HT-29 (cell line): ENCODE results near the gene UGT1A7. TPM values are rescaled to one million over a fixed set of nuclear protein-coding genes. Genes with fewer than 3 reads are reported as not detected.
"Not testable (repeated sequence)": the region's sequence is repeated elsewhere in the genome, so short reads cannot be mapped to it uniquely, and the experiment has no call there.

Source experiments
- DNase-seq: peaks from one replicate; pipeline ENCODE4 v3.0.0-alpha.2; 2015; ENCODE audit warnings: low spot score
- total RNA-seq: library from RNA; depleted of rRNA; stranded (reverse); fragments of >200 nt; shearing (Covaris generic); gene quantifications from 2 replicates; pipeline ENCODE4 v1.2.3, GENCODE V29; 2014; rRNA removed

The UGT1A7 gene
- 5.0 and 8.9 TPM in 2 replicates for total RNA-seq

- no peak for DNase-seq
Measured at GRCh38 chr2:233681521-233682099, at the start of gene UGT1A7. TSS of gene UGT1A7 (plus strand) at chr2:233681901. CDS start at chr2:233681938, 37 bp downstream.

GRCh38 chr2:233636306-233636705 lies 45.4 kb upstream of the UGT1A7 start, which contains the start of gene UGT1A10:
TSS of gene UGT1A10 (plus strand) at chr2:233636448. CDS start at chr2:233636523, 75 bp downstream.
- DNase-seq: peak; percentile 92

GRCh38 chr2:233638836-233639235 lies 42.9 kb upstream of the UGT1A7 start:
- DNase-seq: peak; percentile 90

- DNase-seq: no peak
Measured at GRCh38 chr2:233639860-233640259, 41.8 kb upstream of the UGT1A7 start.

- peak; percentile 70 for DNase-seq
Measured at GRCh38 chr2:233643128-233643527, 38.6 kb upstream of the UGT1A7 start.

GRCh38 chr2:233646033-233646432 lies 35.7 kb upstream of the UGT1A7 start:
- not testable (repeated sequence) for DNase-seq

- peak; percentile 90 for DNase-seq
Measured at GRCh38 chr2:233650981-233651380, 30.7 kb upstream of the UGT1A7 start.

GRCh38 chr2:233651430-233651829 lies 30.3 kb upstream of the UGT1A7 start:
- no peak for DNase-seq

GRCh38 chr2:233654501-233654900 lies 27.2 kb upstream of the UGT1A7 start:
- no peak for DNase-seq

- DNase-seq: peak; percentile 37
Measured at GRCh38 chr2:233655043-233655442, 26.7 kb upstream of the UGT1A7 start.

- DNase-seq: not testable (repeated sequence)
Measured at GRCh38 chr2:233655943-233656342, 25.8 kb upstream of the UGT1A7 start.

- DNase-seq: no peak
Measured at GRCh38 chr2:233656443-233656842, 25.3 kb upstream of the UGT1A7 start.

- DNase-seq: no peak
Measured at GRCh38 chr2:233658610-233659009, 23.1 kb upstream of the UGT1A7 start.

- DNase-seq: no peak
Measured at GRCh38 chr2:233663911-233664310, 17.8 kb upstream of the UGT1A7 start.

GRCh38 chr2:233668605-233669260 lies 13.0 kb upstream of the UGT1A7 start:
- no peak for DNase-seq

GRCh38 chr2:233671290-233672161 lies 10.2 kb upstream of the UGT1A7 start, which contains the start of gene UGT1A9:
TSS of gene UGT1A9 (plus strand) at chr2:233671898. CDS start at chr2:233671935, 37 bp downstream.
- DNase-seq: no peak

- no peak for DNase-seq
Measured at GRCh38 chr2:233672886-233673285, 8.8 kb upstream of the UGT1A7 start.

- no peak for DNase-seq
Measured at GRCh38 chr2:233673896-233674295, 7.8 kb upstream of the UGT1A7 start.

- DNase-seq: no peak
Measured at GRCh38 chr2:233674314-233674713, 7.4 kb upstream of the UGT1A7 start.

GRCh38 chr2:233674995-233675394 lies 6.7 kb upstream of the UGT1A7 start:
- no peak for DNase-seq

GRCh38 chr2:233676046-233676445 lies 5.7 kb upstream of the UGT1A7 start:
- DNase-seq: no peak

- DNase-seq: no peak
Measured at GRCh38 chr2:233679196-233679595, 2.5 kb upstream of the UGT1A7 start.
